Kidney (tissue), 14 donors: ENCODE data around the gene KAT2B. TPM values are rescaled to one million over a fixed set of nuclear protein-coding genes. Genes with fewer than 3 reads are reported as not detected.
"Not testable (repeated sequence)": the region's sequence is repeated elsewhere in the genome, so short reads cannot be mapped to it uniquely, and the experiment has no call there.

Experiments used
- DNase-seq, 5 donors: peaks; one replicate each; pipeline ENCODE4 v3.0.0-alpha.2; 2013 to 2020
- FAIRE-seq: peaks from 2 replicates; lab custom pipeline; 2012; peaks lifted over from hg19 to GRCh38; lab: Jason Lieb, UNC
- H3K27ac ChIP-seq, 2 donors: one replicate each; pipeline ENCODE4 v1.7.0; 2013; ENCODE audit warnings: low read depth in 2 of 2, low read length in 2 of 2, inconsistent platforms in 1 of 2
- H3K27me3 ChIP-seq: one replicate; pipeline ENCODE4 v1.7.1; 2013; ENCODE audit warnings: low read length, inconsistent platforms; ENCODE audit not compliant: control insufficient read depth, insufficient read depth
- H3K36me3 ChIP-seq, 3 donors: one replicate each; pipeline versions ENCODE4 v1.7.0 to v1.7.1; 2013; ENCODE audit warnings: low read length in 3 of 3, control low read depth in 1 of 3, inconsistent platforms in 1 of 3; ENCODE audit not compliant: insufficient read depth in 3 of 3, control insufficient read depth in 2 of 3
- H3K4me1 ChIP-seq, 3 donors: one replicate each; pipeline versions ENCODE4 v1.7.0 to v1.7.1; 2013; ENCODE audit warnings: low read length in 3 of 3, inconsistent platforms in 1 of 3, low read depth in 1 of 3; ENCODE audit not compliant: control insufficient read depth in 2 of 3, insufficient read depth in 2 of 3
- H3K4me3 ChIP-seq, 3 donors: one replicate each; pipeline versions ENCODE4 v1.7.0 to v1.8.1; 2013; ENCODE audit warnings: low read length in 3 of 3, control low read depth in 1 of 3, inconsistent platforms in 1 of 3
- H3K9ac ChIP-seq, 3 donors: one replicate each; pipeline versions ENCODE4 v1.7.0 to v1.7.1; 2013; ENCODE audit warnings: low read length in 3 of 3, control low read depth in 1 of 3, inconsistent platforms in 1 of 3
- H3K9me3 ChIP-seq, 3 donors: one replicate each; pipeline versions ENCODE4 v1.7.0 to v1.7.1; 2013; ENCODE audit warnings: low read length in 3 of 3, control low read depth in 1 of 3, inconsistent platforms in 1 of 3; ENCODE audit not compliant: control insufficient read depth in 2 of 3, insufficient read depth in 1 of 3
- intact Hi-C: fragments of 100-400 bp; cut with DNase I; formaldehyde crosslinking; loops from one replicate; pipeline ENCODE4 v1.11.1; 2022
- polyA plus RNA-seq: library from polyadenylated mRNA; stranded (reverse); fragments of 350-450 nt; fragmentation: Illumina TruSeq; extraction: RNeasy Lipid Tissue Mini Kit (QIAGEN cat#74804); gene quantifications from one replicate; pipeline ENCODE4 v1.2.3, GENCODE V29; 2014; ENCODE audit warnings: low read depth, low replicate concordance; ENCODE audit not compliant: insufficient read depth
- total RNA-seq: library from RNA; stranded (reverse); fragmentation: NEBNext Ultra II Directional; extraction: Animal tissue kit (Norgen Biotek cat#: 25700); gene quantifications from one replicate; pipeline ENCODE4 v1.2.1, GENCODE V29; 2021
- TF ChIP-seq, protein P1 (sequence below): IDR thresholded peaks from 3 replicates; pipeline ENCODE4 v1.5.1; 2012; ENCODE audit warnings: mild to moderate bottlenecking, moderate library complexity, borderline replicate concordance; ENCODE audit not compliant: insufficient read depth; ENCODE audit errors: extremely low read depth
- donor health status: control.
- donor health status: control.
- donor health status: control.
- donor health status: control.
- donor health status: control.
- donor health status: DM: yes; HTN: yes; CAD: no.
- donor health status: Normal renal cell carcinoma (clear cell type).

The KAT2B gene
- total and polyA plus RNA-seq, 2 donors from 2014 or later, result 9.5 to 30.1 TPM

DNA sequence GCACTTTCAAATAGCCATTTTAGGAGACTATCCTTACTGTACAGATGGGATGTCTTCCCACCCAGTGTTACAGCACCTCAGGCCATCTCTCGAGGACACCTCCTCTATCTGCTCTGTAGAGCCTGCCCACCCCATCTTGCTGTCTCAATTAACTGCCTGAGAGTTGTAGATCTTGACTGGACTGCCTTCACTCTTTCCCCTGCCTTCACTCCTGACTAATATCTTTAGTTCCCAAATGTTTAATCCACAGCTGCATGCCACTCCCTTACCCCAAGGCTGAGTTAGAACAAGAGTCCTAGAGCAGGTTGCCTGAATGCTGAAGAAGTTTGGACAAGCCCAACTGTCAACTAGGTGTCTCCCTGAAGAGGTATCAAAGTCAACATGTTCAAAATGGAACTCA, 26.9 kb upstream of the KAT2B start:
- Histone ChIP-seq H3K27ac (no peak overlapping the region), H3K9me3 (no peaks in the 10 kb centered on the region), H3K4me3 (no peak overlapping the region), H3K4me1 (no peaks in the 10 kb centered on the region), H3K9ac (no peak overlapping the region), H3K27me3 (no peaks in the 10 kb centered on the region), H3K36me3 (no peaks in the 10 kb centered on the region)
- DNase-seq (no peak), FAIRE-seq (no peak)
- intact Hi-C loops, result no loop called here
- TF ChIP-seq, protein P1, sequence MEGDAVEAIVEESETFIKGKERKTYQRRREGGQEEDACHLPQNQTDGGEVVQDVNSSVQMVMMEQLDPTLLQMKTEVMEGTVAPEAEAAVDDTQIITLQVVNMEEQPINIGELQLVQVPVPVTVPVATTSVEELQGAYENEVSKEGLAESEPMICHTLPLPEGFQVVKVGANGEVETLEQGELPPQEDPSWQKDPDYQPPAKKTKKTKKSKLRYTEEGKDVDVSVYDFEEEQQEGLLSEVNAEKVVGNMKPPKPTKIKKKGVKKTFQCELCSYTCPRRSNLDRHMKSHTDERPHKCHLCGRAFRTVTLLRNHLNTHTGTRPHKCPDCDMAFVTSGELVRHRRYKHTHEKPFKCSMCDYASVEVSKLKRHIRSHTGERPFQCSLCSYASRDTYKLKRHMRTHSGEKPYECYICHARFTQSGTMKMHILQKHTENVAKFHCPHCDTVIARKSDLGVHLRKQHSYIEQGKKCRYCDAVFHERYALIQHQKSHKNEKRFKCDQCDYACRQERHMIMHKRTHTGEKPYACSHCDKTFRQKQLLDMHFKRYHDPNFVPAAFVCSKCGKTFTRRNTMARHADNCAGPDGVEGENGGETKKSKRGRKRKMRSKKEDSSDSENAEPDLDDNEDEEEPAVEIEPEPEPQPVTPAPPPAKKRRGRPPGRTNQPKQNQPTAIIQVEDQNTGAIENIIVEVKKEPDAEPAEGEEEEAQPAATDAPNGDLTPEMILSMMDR, result no peak

DNA sequence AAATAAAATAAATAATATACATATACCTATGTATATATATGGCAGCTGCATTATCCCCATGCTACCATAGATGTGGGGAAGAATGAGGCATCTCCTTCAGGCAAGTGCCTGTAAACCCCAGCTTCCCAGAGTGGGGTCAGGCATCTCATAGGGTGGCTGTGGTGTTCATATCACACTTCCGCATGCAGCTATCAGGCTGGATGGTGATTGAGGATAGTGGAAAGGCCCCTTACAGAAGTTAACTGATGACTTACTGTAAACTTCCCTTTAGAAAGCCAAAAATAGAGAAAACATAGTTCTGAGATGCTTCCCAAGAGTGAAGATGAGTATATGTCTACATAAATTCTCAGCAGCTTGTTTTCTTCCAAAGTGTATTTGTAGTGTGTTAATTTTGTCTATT, 24.7 kb upstream of the KAT2B start:
- DNase-seq (no peak), FAIRE-seq (no peak)
- no peaks in the 10 kb centered on the region for H3K27me3 ChIP-seq
- H3K9ac ChIP-seq, result no peak overlapping the region
- TF ChIP-seq, protein P1, result no peak
- H3K36me3 ChIP-seq, result no peaks in the 10 kb centered on the region
- intact Hi-C loops, result no loop called here
- H3K9me3 ChIP-seq, result no peaks in the 10 kb centered on the region
- no peaks in the 10 kb centered on the region for H3K4me1 ChIP-seq
- H3K27ac ChIP-seq, result no peak overlapping the region
- no peak overlapping the region for H3K4me3 ChIP-seq

DNA sequence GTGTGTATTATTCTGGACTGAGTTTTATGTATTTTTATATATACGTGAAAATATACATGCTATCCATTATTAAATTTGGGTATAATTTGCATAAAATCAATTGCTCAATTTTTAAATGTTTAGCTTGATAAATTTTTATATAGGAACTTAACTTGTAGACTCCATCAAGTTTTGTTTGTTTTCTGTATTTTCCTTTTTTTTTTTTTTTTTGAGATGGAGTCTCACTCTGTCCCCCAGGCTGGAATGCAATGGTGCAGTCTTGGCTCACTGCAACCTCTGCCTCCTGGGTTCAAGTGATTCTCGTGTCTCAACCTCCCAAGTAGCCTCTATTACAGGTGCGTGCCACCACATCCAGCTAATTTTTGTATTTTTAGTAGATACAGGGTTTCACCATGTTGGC, 24.2 kb upstream of the KAT2B start:
- H3K27ac ChIP-seq, H3K4me1 ChIP-seq, DNase-seq, intact Hi-C loops, H3K36me3 ChIP-seq, H3K27me3 ChIP-seq, H3K9me3 ChIP-seq, FAIRE-seq, H3K4me3 ChIP-seq, H3K9ac ChIP-seq: not testable (repeated sequence)

GRCh38 chr3:20022954-20023622, 17.2 kb upstream of the KAT2B start:
- intact Hi-C loops, result no loop called here

More at GRCh38 chr3:20022954-20023622, 17.2 kb upstream of the KAT2B start:
- H3K9ac ChIP-seq, result no peak overlapping the region
- H3K36me3 ChIP-seq, result no peaks in the 10 kb centered on the region
- no peaks in the 10 kb centered on the region for H3K9me3 ChIP-seq
- no peaks in the 10 kb centered on the region for H3K27me3 ChIP-seq
- DNase-seq (no peak), FAIRE-seq (no peak)
- H3K4me3 ChIP-seq, result no peak overlapping the region
- H3K4me1 ChIP-seq, result no peaks in the 10 kb centered on the region
- TF ChIP-seq, protein P1, result no peak
- no peak overlapping the region for H3K27ac ChIP-seq
